Measurements from ENCODE around the gene TARP.
A peak's percentile ranks its signal among the peaks of the same experiment; 100 is the strongest.
"Not testable (repeated sequence)": the region's sequence is repeated elsewhere in the genome, so short reads cannot be mapped to it uniquely, and the experiment has no call there.

Gene TARP

GRCh38 chr7:38262545-38262944 is 10.9 kb downstream of the TARP start:
- DNase-seq (ENCODE audit: low read depth in 1 of 2, low spot score in 1 of 2), result no peak

GRCh38 chr7:38262026-38262425 is 11.4 kb downstream of the TARP start:
- DNase-seq (ENCODE audit: low read depth in 1 of 2, low spot score in 1 of 2), result not testable (repeated sequence)

GRCh38 chr7:38261601-38262000 is 11.8 kb downstream of the TARP start:
- not testable (repeated sequence) for DNase-seq (ENCODE audit: low read depth in 1 of 2, low spot score in 1 of 2)

- not testable (repeated sequence) for DNase-seq (ENCODE audit: low read depth in 1 of 2, low spot score in 1 of 2)
Observed at GRCh38 chr7:38259157-38259556, 14.3 kb downstream of the TARP start.

GRCh38 chr7:38257350-38257677 is 16.1 kb downstream of the TARP start:
- DNase-seq (ENCODE audit: low read depth in 1 of 2, low spot score in 1 of 2), result no peak

GRCh38 chr7:38249849-38250248 is 23.6 kb downstream of the TARP start:
- DNase-seq (ENCODE audit: low read depth in 1 of 2, low spot score in 1 of 2), result not testable (repeated sequence)

GRCh38 chr7:38248069-38248567 is 25.3 kb downstream of the TARP start:
- no peak for DNase-seq (ENCODE audit: low read depth in 1 of 2, low spot score in 1 of 2)

GRCh38 chr7:38245409-38245977 is 27.9 kb downstream of the TARP start:
- DNase-seq (ENCODE audit: low read depth in 1 of 2, low spot score in 1 of 2), result no peak

GRCh38 chr7:38244516-38244915 is 28.9 kb downstream of the TARP start:
- no peak for DNase-seq (ENCODE audit: low read depth in 1 of 2, low spot score in 1 of 2)

GRCh38 chr7:38243345-38243744 is 30.1 kb downstream of the TARP start:
- not testable (repeated sequence) for DNase-seq (ENCODE audit: low read depth in 1 of 2, low spot score in 1 of 2)

- DNase-seq (ENCODE audit: low read depth in 1 of 2, low spot score in 1 of 2), result no peak
Observed at GRCh38 chr7:38242814-38243213, 30.6 kb downstream of the TARP start.

- DNase-seq (ENCODE audit: low read depth in 1 of 2, low spot score in 1 of 2), result no peak
Observed at GRCh38 chr7:38241071-38241470, 32.4 kb downstream of the TARP start.

- DNase-seq (ENCODE audit: low read depth in 1 of 2, low spot score in 1 of 2), result not testable (repeated sequence)
Observed at GRCh38 chr7:38239129-38239528, 34.3 kb downstream of the TARP start.

- no peak for DNase-seq (ENCODE audit: low read depth in 1 of 2, low spot score in 1 of 2)
Observed at GRCh38 chr7:38235606-38236005, 37.8 kb downstream of the TARP start.

- DNase-seq (ENCODE audit: low read depth in 1 of 2, low spot score in 1 of 2), result not testable (repeated sequence)
Observed at GRCh38 chr7:38234759-38235158, 38.7 kb downstream of the TARP start.

- DNase-seq (ENCODE audit: low read depth in 1 of 2, low spot score in 1 of 2), result peak; percentile 28 to 57
Observed at GRCh38 chr7:38232502-38233366, 40.7 kb downstream of the TARP start.

GRCh38 chr7:38229884-38230642 is 43.4 kb downstream of the TARP start:
- no peak for DNase-seq (ENCODE audit: low read depth in 1 of 2, low spot score in 1 of 2)

GRCh38 chr7:38229386-38229785 is 44.0 kb downstream of the TARP start:
- DNase-seq (ENCODE audit: low read depth in 1 of 2, low spot score in 1 of 2), result no peak

GRCh38 chr7:38224392-38224791 is 49.0 kb downstream of the TARP start:
- DNase-seq (ENCODE audit: low read depth in 1 of 2, low spot score in 1 of 2), result no peak

- no peak for DNase-seq (ENCODE audit: low read depth in 1 of 2, low spot score in 1 of 2)
Observed at GRCh38 chr7:38223306-38223705, 50.1 kb downstream of the TARP start.

- DNase-seq (ENCODE audit: low read depth in 1 of 2, low spot score in 1 of 2), result peak in 1 of 2 donors; percentile 49
Observed at GRCh38 chr7:38222481-38223096, 50.8 kb downstream of the TARP start.
